ENCODE data around the gene MYO9A. TPM values are rescaled to one million over a fixed set of nuclear protein-coding genes. Genes with fewer than 3 reads are reported as not detected.

MYO9A gene
- polyA plus RNA-seq, 1 experiment = 15.2 TPM

DNA sequence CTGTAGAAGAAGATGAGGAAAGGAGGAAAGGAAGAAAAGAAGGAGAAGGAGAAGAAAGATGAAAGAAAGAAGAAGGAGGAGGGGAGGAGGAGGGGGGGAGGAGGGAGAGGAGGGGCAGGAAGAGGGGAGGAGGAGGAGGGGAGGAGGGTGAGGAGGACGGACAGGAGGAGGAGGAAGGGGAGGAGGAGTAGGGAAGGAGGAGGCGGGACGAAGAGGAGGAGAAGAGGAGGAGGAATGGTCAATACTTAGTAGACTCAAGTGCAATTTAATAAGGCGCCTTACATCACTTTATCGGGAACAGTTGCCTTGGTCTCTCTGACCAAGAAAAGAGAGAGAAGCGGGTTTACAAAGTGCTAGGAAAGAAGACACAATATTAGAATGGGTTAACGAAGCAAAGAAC, 331.3 kb downstream of the MYO9A start:
- no peak for TF ChIP-seq CTCF (IDR thresholded peaks at IDR 0.05; ENCODE audit: low read depth, low read length)
- ChIA-PET POLR2A (no interaction called here), CTCF (interaction anchor here (1.2 to 1.7 kb wide), 2 partner anchors 15 to 43 kb away, joined by 3 to 5 read pairs; no protein-coding TSS in a partner anchor)
- H3K9me3 ChIP-seq (ENCODE audit: control insufficient read depth, insufficient read depth, low read length) = no peaks in the 10 kb centered on the region
- H3K27me3 ChIP-seq (ENCODE audit: control insufficient read depth, insufficient read depth, low read length) = no peaks in the 10 kb centered on the region
- H3K4me3 ChIP-seq (ENCODE audit: low read depth, low read length) = no peak overlapping the region
- DNase-seq (ENCODE audit: low read depth, low spot score) = no peak
- H3K27ac ChIP-seq (ENCODE audit: low read depth, low read length) = no peak overlapping the region

- Histone ChIP-seq H3K4me3 (ENCODE audit: low read depth, low read length) (no peak overlapping the region), H3K9me3 (ENCODE audit: control insufficient read depth, insufficient read depth, low read length) (no peaks in the 10 kb centered on the region), H3K27ac (ENCODE audit: low read depth, low read length) (no peak overlapping the region), H3K27me3 (ENCODE audit: control insufficient read depth, insufficient read depth, low read length) (no peaks in the 10 kb centered on the region)
- ChIA-PET CTCF (interaction anchor here (0.6 to 1.7 kb wide), 2 partner anchors 15 to 943 kb away, joined by 5 read pairs; no protein-coding TSS in a partner anchor), POLR2A (no interaction called here)
- DNase-seq (ENCODE audit: low read depth, low spot score) = no peak
- TF ChIP-seq CTCF (IDR thresholded peaks at IDR 0.05; ENCODE audit: low read depth, low read length) = no peak
These were observed 332.0 kb downstream of the MYO9A start for GRCh38 chr15:71785996-71786395.

- ChIA-PET CTCF (no interaction called here), POLR2A (no interaction called here)
- DNase-seq (ENCODE audit: low read depth, low spot score) = no peak
- H3K27ac ChIP-seq (ENCODE audit: low read depth, low read length) = no peak overlapping the region
- TF ChIP-seq CTCF (IDR thresholded peaks at IDR 0.05; ENCODE audit: low read depth, low read length) = peak; percentile 40
- H3K4me3 ChIP-seq (ENCODE audit: low read depth, low read length) = no peak overlapping the region
- H3K9me3 ChIP-seq (ENCODE audit: control insufficient read depth, insufficient read depth, low read length) = no peaks in the 10 kb centered on the region
- H3K27me3 ChIP-seq (ENCODE audit: control insufficient read depth, insufficient read depth, low read length) = no peaks in the 10 kb centered on the region
These were observed 333.2 kb downstream of the MYO9A start for GRCh38 chr15:71784719-71785118.

DNA sequence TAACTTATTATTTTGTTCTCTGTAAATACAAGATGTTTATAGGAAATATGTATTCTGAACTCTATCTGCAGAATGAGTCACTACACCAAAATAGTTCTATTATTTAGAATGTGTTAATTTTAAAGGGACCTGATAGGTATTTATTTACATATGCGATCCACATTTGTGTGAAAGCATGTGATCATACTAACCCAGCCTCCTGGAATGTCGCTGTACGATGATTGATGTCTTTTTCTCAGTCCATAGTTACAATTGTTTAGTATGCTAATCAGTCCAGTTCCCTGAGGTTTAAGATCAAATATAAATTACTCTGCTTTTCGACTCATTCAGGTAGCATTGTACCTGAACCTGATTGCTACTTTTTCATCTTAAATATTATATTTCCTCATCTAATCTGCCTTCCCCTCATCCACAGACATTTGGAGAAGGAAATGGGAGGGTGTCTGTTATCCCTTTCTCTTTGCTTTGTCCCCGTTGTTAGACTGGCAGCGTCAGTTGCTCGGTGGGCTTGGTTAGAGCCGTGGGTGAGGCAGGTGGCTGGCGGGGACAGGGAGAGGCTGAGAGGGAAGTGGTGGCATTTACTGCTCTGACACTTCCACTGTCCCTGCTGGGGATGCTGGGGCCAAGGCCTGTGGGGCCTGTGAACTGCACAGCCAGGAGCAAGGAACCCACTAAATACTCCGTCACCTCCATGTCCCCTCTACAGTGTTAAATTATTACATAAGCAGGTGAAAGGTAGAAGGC, 335.4 kb downstream of the MYO9A start:
- no peak for DNase-seq (ENCODE audit: low read depth, low spot score)
- POLR2A ChIA-PET = no interaction called here
- CTCF ChIA-PET = interaction anchor here (0.8 to 3.6 kb wide), 3 partner anchors 18 to 39 kb away, joined by 3 to 24 read pairs (median 4); no protein-coding TSS in a partner anchor

More for the DNA sequence above, 335.4 kb downstream of the MYO9A start:
- Histone ChIP-seq H3K27ac (ENCODE audit: low read depth, low read length) (no peak overlapping the region), H3K9me3 (ENCODE audit: control insufficient read depth, insufficient read depth, low read length) (no peaks in the 10 kb centered on the region), H3K4me3 (ENCODE audit: low read depth, low read length) (no peak overlapping the region), H3K27me3 (ENCODE audit: control insufficient read depth, insufficient read depth, low read length) (no peaks in the 10 kb centered on the region)
- TF ChIP-seq CTCF (IDR thresholded peaks at IDR 0.05; ENCODE audit: low read depth, low read length) = no peak

All from AG04450 (cell line).